Measurements from ENCODE around the gene GNL2. TPM values are rescaled to one million over a fixed set of nuclear protein-coding genes. Genes with fewer than 3 reads are reported as not detected.
"Not testable (repeated sequence)": the region's sequence is repeated elsewhere in the genome, so short reads cannot be mapped to it uniquely, and the experiment has no call there.

GNL2 gene
- total and polyA plus RNA-seq, 5 donors: 22.2 to 33.5 (median 26.3) TPM

DNA sequence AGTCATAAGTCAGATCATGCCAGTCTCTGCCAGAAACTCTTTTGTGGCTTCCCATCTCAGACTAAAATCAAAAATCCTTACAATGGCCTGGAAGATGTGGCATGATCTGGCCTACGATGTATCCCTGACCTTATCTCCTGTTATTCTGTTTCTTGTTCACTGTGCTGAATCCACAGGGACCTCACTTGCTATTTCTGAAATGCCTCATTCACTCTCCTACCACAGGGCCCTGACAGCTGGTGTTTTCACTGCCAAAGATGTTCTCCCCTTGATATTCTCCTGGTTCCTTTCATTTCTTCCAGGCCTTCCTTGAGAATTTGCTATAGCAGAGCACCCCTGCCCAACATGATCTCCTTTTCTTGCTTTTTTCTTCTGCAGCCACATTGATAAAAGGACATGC is 37.3 kb downstream of the GNL2 start:
- no peaks in the 10 kb centered on the region for H3K9me3 ChIP-seq (ENCODE audit: control insufficient read depth, low read length)
- no peak overlapping the region for H3K4me3 ChIP-seq (ENCODE audit: low read length)
- DNase-seq: no peak
- WGBS: 58% methylated on average over 1 of the region's 1 CpG
- no peaks in the 10 kb centered on the region for H3K27me3 ChIP-seq (ENCODE audit: control insufficient read depth, insufficient read depth)
- intact Hi-C loops (cut with DNase I): no loop called here
- H3K4me1 ChIP-seq (ENCODE audit: control insufficient read depth, insufficient read depth, low read length): peaks cover 3% of the 10 kb centered on the region
- no peak for ATAC-seq
- H3K27ac ChIP-seq (ENCODE audit: low read length): no peak overlapping the region

DNA sequence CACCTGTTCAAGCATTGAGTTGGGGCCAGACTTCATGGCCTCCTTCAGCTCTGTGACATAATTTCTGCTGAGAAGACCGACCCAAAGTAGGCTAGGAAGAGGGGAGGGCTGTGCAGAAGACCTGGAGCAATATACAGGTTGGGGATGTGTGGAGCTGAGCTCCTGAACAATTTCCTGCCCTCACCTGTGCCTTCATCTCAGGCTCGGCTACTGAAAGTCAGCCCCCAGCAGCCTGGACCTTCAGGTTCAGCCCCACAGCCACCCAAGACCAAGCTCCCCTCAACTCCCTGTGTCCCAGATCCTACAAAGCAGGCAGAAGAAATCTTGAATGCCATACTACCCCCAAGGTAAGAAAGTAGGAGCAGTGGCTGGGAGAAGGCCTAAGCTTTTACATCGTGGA is 38.3 kb downstream of the GNL2 start:
- no peak overlapping the region for H3K27ac ChIP-seq (ENCODE audit: low read length)
- ATAC-seq (no peak), DNase-seq (no peak)
- intact Hi-C loops (cut with DNase I): no loop called here
- H3K27me3 ChIP-seq (ENCODE audit: control insufficient read depth, insufficient read depth): no peaks in the 10 kb centered on the region
- H3K4me3 ChIP-seq (ENCODE audit: low read length): no peak overlapping the region
- 85% methylated on average over 3 of the region's 3 CpGs for WGBS
- peaks cover 6% of the 10 kb centered on the region for H3K4me1 ChIP-seq (ENCODE audit: control insufficient read depth, insufficient read depth, low read length)
- H3K9me3 ChIP-seq (ENCODE audit: control insufficient read depth, low read length): no peaks in the 10 kb centered on the region

DNA sequence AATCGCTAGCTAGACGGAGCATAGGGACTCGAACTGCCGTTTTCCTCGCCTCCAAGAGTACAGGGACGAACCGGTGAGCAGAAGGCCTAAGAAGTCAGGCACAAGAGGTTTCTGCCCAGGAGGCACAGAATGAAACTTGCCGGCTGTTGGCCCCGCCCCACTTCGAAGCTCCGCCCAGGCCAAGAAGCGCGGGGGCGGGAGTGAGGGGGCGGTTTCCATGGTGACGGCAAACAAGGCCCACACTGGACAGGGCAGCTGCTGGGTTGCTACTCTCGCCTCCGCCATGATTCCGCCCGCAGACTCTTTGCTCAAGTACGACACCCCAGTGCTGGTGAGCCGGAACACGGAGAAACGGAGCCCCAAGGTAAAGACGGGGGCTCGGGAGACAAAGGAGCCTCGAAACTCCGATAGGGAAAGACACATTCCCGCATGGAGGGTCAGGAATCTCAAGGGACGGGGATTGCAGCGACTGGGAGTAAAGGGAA is 39.0 kb downstream of the GNL2 start, which contains the start of gene DNALI1:
TSS of gene DNALI1 (plus strand) at position 229 of the 485 bp plus-strand sequence. CDS start at position 284, 55 bp downstream.
- H3K4me3 ChIP-seq (ENCODE audit: low read length): peak within 1 kb of the TSS; percentile 47
- ATAC-seq: peak; percentile 92 to 94
- H3K27ac ChIP-seq (ENCODE audit: low read length): no peak within 1 kb of the TSS
- 8% methylated on average over 31 of the region's 31 CpGs for WGBS
- intact Hi-C loops (cut with DNase I): no loop called here
- H3K27me3 ChIP-seq (ENCODE audit: control insufficient read depth, insufficient read depth): no peaks in the 10 kb centered on the region
- peak; percentile 90 to 95 (median 93) for DNase-seq
- peaks cover 6% of the 10 kb centered on the region for H3K4me1 ChIP-seq (ENCODE audit: control insufficient read depth, insufficient read depth, low read length)
- no peaks in the 10 kb centered on the region for H3K9me3 ChIP-seq (ENCODE audit: control insufficient read depth, low read length)

DNA sequence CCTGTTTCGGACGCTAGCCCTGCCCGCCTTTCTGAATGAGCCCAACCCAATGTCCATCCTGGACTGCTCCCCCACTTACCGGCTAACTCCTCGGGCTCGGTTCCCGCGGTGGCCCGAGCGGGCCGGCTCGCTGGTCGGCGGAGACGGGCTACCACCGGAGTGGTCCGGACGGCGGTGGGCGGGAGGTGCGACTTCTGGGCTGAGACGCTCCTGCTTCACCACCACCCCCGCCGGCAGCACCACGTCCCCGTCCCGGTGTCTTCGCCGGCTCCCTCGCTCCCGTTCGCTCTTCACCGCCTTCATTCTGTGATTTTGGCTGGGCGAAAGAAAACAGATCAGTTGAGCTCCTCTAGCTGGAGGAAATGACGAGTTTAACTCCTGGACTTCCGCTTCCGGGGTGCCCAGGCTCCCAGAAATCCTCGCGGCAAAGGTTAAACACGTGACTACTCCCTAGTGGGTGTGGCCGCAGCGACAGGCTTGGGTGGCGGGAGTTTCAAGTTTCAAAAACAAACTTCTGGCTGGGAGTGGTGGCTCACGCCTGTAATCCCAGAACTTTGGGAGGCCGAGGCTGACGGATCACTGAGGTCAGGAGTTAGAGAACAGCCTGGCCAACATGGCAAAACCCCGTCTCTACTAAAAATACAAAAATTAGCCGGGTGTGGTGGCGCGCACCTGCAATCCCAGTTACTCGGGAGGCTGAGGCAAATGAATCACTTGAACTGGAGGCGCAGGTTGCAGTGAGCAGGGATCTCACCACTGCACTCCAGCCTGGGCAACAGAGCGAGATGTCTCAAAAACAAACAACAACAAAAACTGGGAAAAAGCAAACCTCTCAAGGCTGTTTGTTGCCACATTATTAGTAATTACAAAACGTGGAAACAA is 41.6 kb downstream of the GNL2 start, which contains the start of gene SNIP1:
TSS of gene SNIP1 (minus strand) at position 367 of the 882 bp plus-strand sequence. CDS start at position 303, 64 bp downstream.
- peak within 1 kb of the TSS; percentile 67 for H3K4me3 ChIP-seq (ENCODE audit: low read length)
- DNase-seq (peak; percentile 92 to 95 (median 94)), ATAC-seq (peak; percentile 94 to 96)
- H3K27me3 ChIP-seq (ENCODE audit: control insufficient read depth, insufficient read depth): no peaks in the 10 kb centered on the region
- WGBS: 13% methylated on average over 54 of the region's 54 CpGs
- H3K9me3 ChIP-seq (ENCODE audit: control insufficient read depth, low read length): no peaks in the 10 kb centered on the region
- peak within 1 kb of the TSS; percentile 56 for H3K27ac ChIP-seq (ENCODE audit: low read length)
- H3K4me1 ChIP-seq (ENCODE audit: control insufficient read depth, insufficient read depth, low read length): peaks cover 6% of the 10 kb centered on the region
- intact Hi-C loops (cut with DNase I): no loop called here

DNA sequence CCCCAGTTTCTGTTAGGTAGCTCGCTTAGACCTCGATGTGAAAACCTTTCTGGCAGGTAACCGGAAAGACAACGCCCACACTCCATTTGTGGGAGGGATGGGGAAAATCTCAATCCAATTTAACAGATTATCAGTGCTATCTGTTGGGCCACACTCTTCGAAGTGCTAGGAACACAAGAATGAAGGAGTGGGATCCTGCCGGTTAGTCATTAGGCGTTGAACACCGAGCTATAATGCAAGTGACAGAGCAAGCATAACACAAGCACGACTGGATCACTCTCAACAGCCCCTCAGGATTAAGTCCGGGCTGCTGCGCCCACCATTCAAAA is 42.2 kb downstream of the GNL2 start:
- Histone ChIP-seq H3K4me3 (ENCODE audit: low read length) (peak overlapping the region; percentile 67), H3K4me1 (ENCODE audit: control insufficient read depth, insufficient read depth, low read length) (peaks cover 6% of the 10 kb centered on the region), H3K27me3 (ENCODE audit: control insufficient read depth, insufficient read depth) (no peaks in the 10 kb centered on the region), H3K9me3 (ENCODE audit: control insufficient read depth, low read length) (no peaks in the 10 kb centered on the region), H3K27ac (ENCODE audit: low read length) (peak overlapping the region; percentile 56)
- 4% methylated on average over 11 of the region's 11 CpGs for WGBS
- DNase-seq (no peak), ATAC-seq (no peak)
- intact Hi-C loops (cut with DNase I): no loop called here

DNA sequence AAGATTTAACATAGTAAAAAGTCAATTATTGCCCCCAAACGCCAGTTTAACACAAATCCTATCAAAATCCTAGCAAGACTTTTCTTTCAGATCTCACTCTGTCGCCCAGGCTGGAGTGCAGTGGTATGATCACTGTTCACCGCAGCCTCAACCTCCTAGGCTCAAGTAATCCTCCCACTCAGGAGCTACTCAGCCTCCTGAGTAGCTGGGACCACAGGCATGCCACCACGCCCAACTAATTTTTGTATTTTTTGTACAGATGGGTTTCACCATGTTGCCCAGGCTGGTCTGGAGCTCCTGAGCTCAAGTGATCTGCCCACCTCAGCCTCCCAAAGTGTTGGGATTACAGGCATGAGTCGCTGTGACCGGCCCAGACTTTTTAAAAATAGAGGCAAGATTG is 46.4 kb downstream of the GNL2 start:
- 94% methylated on average over 6 of the region's 6 CpGs for WGBS
- Histone ChIP-seq H3K27ac (ENCODE audit: low read length) (no peak overlapping the region), H3K9me3 (ENCODE audit: control insufficient read depth, low read length) (no peaks in the 10 kb centered on the region), H3K4me1 (ENCODE audit: control insufficient read depth, insufficient read depth, low read length) (peaks cover 3% of the 10 kb centered on the region), H3K27me3 (ENCODE audit: control insufficient read depth, insufficient read depth) (no peaks in the 10 kb centered on the region), H3K4me3 (ENCODE audit: low read length) (no peak overlapping the region)
- intact Hi-C loops (cut with DNase I): no loop called here
- no peak for ATAC-seq
- DNase-seq: no peak

DNA sequence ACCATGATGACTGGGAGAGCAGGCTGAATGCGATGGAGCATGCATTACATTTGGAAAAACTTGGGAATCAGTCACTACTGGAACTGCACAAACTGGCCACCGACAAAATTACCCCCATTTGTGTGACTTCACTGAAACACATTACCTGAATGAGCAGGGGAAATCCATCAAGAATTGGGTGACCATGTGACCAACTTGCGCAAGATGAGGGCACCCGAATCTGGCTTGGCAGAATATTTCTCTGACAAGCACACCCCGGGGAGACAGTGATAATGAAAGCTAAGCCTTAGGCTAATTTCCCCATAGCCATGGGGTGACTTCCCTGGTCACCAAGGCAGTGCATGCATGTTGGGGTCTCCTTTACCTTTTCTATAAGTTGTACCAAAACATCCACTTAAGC is 50.7 kb downstream of the GNL2 start:
- H3K4me3 ChIP-seq (ENCODE audit: low read length): no peak overlapping the region
- no peak overlapping the region for H3K27ac ChIP-seq (ENCODE audit: low read length)
- 73% methylated on average over 5 of the region's 5 CpGs for WGBS
- H3K9me3 ChIP-seq (ENCODE audit: control insufficient read depth, low read length): no peaks in the 10 kb centered on the region
- H3K4me1 ChIP-seq (ENCODE audit: control insufficient read depth, insufficient read depth, low read length): no peaks in the 10 kb centered on the region
- intact Hi-C loops (cut with DNase I): no loop called here
- no peak for ATAC-seq
- DNase-seq: no peak
- no peaks in the 10 kb centered on the region for H3K27me3 ChIP-seq (ENCODE audit: control insufficient read depth, insufficient read depth)

DNA sequence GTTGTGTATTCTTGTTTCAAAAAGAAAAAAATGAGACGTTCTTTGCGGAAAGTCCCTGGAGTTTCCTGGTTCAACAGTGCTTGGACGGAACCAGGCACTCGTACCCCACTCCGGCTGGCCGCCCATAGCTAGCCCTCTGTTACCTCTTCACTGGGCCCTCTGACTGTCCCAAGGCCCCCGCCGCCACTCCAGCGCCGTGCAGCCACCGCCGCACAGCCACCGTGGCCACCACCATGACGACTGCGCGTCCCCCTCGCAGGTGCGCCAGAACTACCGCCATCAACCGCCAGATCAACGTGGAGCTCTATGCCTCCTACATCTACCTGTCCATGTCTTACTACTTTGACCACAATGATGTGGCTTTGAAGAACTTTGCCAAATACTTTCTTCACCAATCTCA is 51.2 kb downstream of the GNL2 start:
- ATAC-seq (peak in 1 of 2 donors; percentile 16), DNase-seq (no peak)
- no peak overlapping the region for H3K27ac ChIP-seq (ENCODE audit: low read length)
- no peaks in the 10 kb centered on the region for H3K27me3 ChIP-seq (ENCODE audit: control insufficient read depth, insufficient read depth)
- 96% methylated on average over 21 of the region's 21 CpGs for WGBS
- H3K4me3 ChIP-seq (ENCODE audit: low read length): no peak overlapping the region
- H3K9me3 ChIP-seq (ENCODE audit: control insufficient read depth, low read length): no peaks in the 10 kb centered on the region
- intact Hi-C loops (cut with DNase I): no loop called here
- no peaks in the 10 kb centered on the region for H3K4me1 ChIP-seq (ENCODE audit: control insufficient read depth, insufficient read depth, low read length)

DNA sequence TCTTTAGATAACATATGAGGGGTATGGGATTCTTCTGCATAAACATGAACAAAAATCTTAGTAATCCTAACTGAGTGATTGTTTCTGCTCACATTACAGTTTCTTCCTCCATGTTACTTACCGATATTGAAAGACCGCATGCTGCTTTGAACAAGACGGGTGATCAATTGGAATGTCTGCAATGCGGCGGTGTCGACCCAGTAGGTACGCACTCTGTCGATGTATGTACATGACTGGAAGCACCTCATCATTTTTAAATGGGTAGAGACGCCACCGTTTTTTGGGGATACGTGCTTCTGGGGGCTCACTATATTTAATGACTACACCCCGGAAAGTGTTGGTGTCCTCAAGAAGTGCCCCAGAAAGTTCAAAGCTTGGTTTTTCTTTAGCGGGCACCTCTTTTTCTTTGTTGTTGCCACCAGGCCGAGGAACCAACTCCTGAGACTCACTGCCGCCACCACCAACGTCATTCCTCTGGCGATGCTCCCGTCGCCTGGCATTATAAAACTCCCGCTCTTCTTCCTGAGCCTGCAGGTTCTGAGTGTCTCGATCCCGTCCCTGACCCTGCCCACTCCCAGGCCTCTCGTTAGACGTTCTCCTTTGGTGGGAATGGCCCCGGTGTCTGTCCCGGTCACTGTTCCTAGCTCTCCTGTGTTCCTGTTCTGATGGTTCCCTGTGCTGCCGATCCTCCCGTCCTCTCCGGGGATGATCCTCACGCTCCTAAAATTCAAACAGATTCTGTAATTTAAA is 55.5 kb downstream of the GNL2 start:
- WGBS: 95% methylated on average over 30 of the region's 30 CpGs
- H3K4me1 ChIP-seq (ENCODE audit: control insufficient read depth, insufficient read depth, low read length): no peaks in the 10 kb centered on the region
- intact Hi-C loops (cut with DNase I): no loop called here
- no peak overlapping the region for H3K4me3 ChIP-seq (ENCODE audit: low read length)
- H3K27ac ChIP-seq (ENCODE audit: low read length): no peak overlapping the region
- DNase-seq: no peak
- no peaks in the 10 kb centered on the region for H3K27me3 ChIP-seq (ENCODE audit: control insufficient read depth, insufficient read depth)
- H3K9me3 ChIP-seq (ENCODE audit: control insufficient read depth, low read length): no peaks in the 10 kb centered on the region
- no peak for ATAC-seq

DNA sequence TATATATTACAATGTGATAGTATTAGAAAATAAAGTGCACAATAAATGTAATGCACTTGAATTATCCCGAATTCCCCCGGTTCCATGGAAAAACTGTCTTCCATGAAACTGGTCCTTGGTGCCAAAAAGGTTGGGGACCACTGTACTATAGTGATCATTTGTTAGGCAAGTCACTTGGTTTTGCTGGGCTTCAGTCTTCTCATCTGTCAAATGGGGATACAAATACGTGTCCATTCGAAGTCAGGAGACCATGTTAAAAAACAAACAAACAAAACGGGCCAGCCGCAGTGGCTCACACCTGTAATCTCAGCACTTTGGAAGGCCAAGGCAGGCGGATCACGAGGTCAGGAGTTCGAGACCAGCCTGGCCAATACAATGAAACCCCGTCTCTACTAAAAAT is 56.6 kb downstream of the GNL2 start:
- H3K4me1 ChIP-seq (ENCODE audit: control insufficient read depth, insufficient read depth, low read length); intact Hi-C loops (cut with DNase I); H3K27ac ChIP-seq (ENCODE audit: low read length); DNase-seq; H3K9me3 ChIP-seq (ENCODE audit: control insufficient read depth, low read length); ATAC-seq; H3K27me3 ChIP-seq (ENCODE audit: control insufficient read depth, insufficient read depth); H3K4me3 ChIP-seq (ENCODE audit: low read length): not testable (repeated sequence)
- WGBS: 93% methylated on average over 10 of the region's 10 CpGs

DNA sequence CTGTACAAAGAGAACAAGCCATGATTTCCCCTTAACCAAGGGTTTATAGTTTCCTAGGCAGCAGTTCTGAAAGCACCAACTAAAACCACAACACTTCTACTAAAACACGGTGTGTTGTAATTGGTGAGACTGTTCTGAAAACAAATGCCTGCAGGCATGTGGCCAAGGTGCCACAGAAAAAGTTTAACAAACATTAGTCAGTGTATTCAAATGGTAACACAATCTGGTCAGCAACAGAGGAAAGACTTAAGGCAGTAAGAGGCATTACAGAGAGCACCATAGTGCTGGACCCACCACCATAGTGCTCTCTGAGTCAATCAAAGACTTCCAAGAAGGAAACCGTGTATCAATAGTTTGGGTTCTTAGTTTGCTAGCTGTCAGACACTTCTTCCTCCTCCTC is 58.4 kb downstream of the GNL2 start:
- Histone ChIP-seq H3K27me3 (ENCODE audit: control insufficient read depth, insufficient read depth) (no peaks in the 10 kb centered on the region), H3K27ac (ENCODE audit: low read length) (no peak overlapping the region), H3K4me1 (ENCODE audit: control insufficient read depth, insufficient read depth, low read length) (no peaks in the 10 kb centered on the region), H3K9me3 (ENCODE audit: control insufficient read depth, low read length) (no peaks in the 10 kb centered on the region), H3K4me3 (ENCODE audit: low read length) (no peak overlapping the region)
- DNase-seq (no peak), ATAC-seq (no peak)
- 90% methylated on average over 2 of the region's 2 CpGs for WGBS
- intact Hi-C loops (cut with DNase I): no loop called here
